Pancreas (tissue), 10 donors: ENCODE data around the gene COA7. TPM values are rescaled to one million over a fixed set of nuclear protein-coding genes. Genes with fewer than 3 reads are reported as not detected.

Source experiments
- ATAC-seq, 4 donors: fragments of 200-7000 bp; cut with Tn5 transposase; one replicate each; pipeline versions ENCODE4 v1.8.0 to v1.9.1; 2020; ENCODE audit warnings: mild to moderate bottlenecking in 4 of 4, moderate library complexity in 4 of 4
- DNase-seq, 6 donors: peaks; one replicate each; pipeline ENCODE4 v3.0.0-alpha.2; 2020
- FAIRE-seq: peaks from 2 replicates; lab custom pipeline; 2012; peaks lifted over from hg19 to GRCh38; lab: Jason Lieb, UNC
- H3K27ac ChIP-seq, 4 donors: fragments of 200-600 bp; sonication (generic); 1 replicate in 3 of 4; 2 replicates in 1 of 4; pipeline versions ENCODE4 v1.5.0 to v1.8.0; 2020
- H3K27me3 ChIP-seq, 4 donors: fragments of 200-600 bp; one replicate each; pipeline ENCODE4 v1.8.0; 2021
- H3K36me3 ChIP-seq, 3 donors: fragments of 200-600 bp; sonication (generic) in 1 of 3; one replicate each; pipeline versions ENCODE4 v1.5.0 to v1.8.0; 2020 to 2021
- H3K4me1 ChIP-seq, 3 donors: fragments of 200-600 bp; one replicate each; pipeline ENCODE4 v1.8.0; 2021
- H3K4me3 ChIP-seq, 4 donors: fragments of 200-600 bp; sonication (generic) in 2 of 4; one replicate each; pipeline versions ENCODE4 v1.5.0 to v1.8.0; 2020 to 2021
- H3K9me3 ChIP-seq, 4 donors: fragments of 200-600 bp; one replicate each; pipeline ENCODE4 v1.8.0; 2021
- CTCF ChIP-seq, 4 donors: fragments of 200-600 bp; sonication (generic) in 3 of 4; IDR thresholded peaks; one replicate each; pipeline versions ENCODE4 v1.5.0 to v1.8.0; 2021; ENCODE audit warnings: antibody characterized with exemption in 4 of 4
- WGBS, 2 donors: extraction: QIAGEN DNeasy Blood & Tissue Kit; methylation state at CpG; one replicate each; pipeline ENCODE4 v1.1.7; 2013; 5-methylcytosine and 5-hydroxymethylcytosine counted together
- intact Hi-C, 3 donors: fragments of 100-400 bp; cut with DNase I; formaldehyde crosslinking; loops; one replicate each; pipeline versions ENCODE4 v1.11.1 to v1.14.2; 2022
- polyA plus RNA-seq, 2 donors: library from polyadenylated mRNA; stranded (reverse); fragments of 200-250 nt; gene quantifications; one replicate each; pipeline ENCODE4 v1.2.3, GENCODE V29; 2013
- total RNA-seq, 6 donors: library from RNA; stranded (reverse); fragmentation: NEBNext Ultra II Directional in 4 of 6; extraction: Animal tissue kit (Norgen Biotek cat#: 25700) in 4 of 6; gene quantifications; one replicate each; pipeline versions ENCODE4 v1.2.1 to v1.2.4, GENCODE V29; 2021 to 2023
- donor health status: healthy with polysubstance abuse.
- donor health status: DM: no; HTN: no; CAD: no; lungs with moderate emphysema.
- donor health status: DM: no; HTN: no; CAD: no.
- donor health status: control.
- donor health status: control.
- donor health status: Bipolar disorder and iron deficiency.
- donor health status: DM: yes; HTN: yes; CAD: no.
- donor health status: DM: no; HTN: no; CAD: no.
- donor health status: DM: no; HTN: no; CAD: no.
- donor health status: DM: yes; HTN: yes; CAD: no.

The COA7 gene
- total and polyA plus RNA-seq, 8 donors, result 2.1 to 18.6 (median 7.8) TPM

- Histone ChIP-seq H3K27ac (no peak overlapping the region), H3K9me3 (no peaks in the 10 kb centered on the region), H3K4me3 (no peak overlapping the region), H3K36me3 (no peaks in the 10 kb centered on the region), H3K4me1 (peaks cover 0 to 4% (median 0%) of the 10 kb centered on the region in 3 donors), H3K27me3 (peaks cover 0 to 5% (median 0%) of the 10 kb centered on the region in 4 donors)
- intact Hi-C loops, result no loop called here
- WGBS, 2 donors, result 52 to 56% methylated on average over 4 of the region's 4 CpGs
- no peak for FAIRE-seq
- ATAC-seq, result no peak
- TF ChIP-seq CTCF (IDR thresholded peaks at IDR 0.05), result no peak
- no peak for DNase-seq
These were observed 62.6 kb downstream of the COA7 start for GRCh38 chr1:52635321-52636089.

Other genes starting within 250 kb of the COA7 start
- 10 to 100 TPM; 17.6 to 40.8 (median 24.1) TPM for gene TUT4, start 145.3 kb downstream of the COA7 start, total RNA-seq
- gene TUT4, start 145.3 kb downstream of the COA7 start, polyA plus RNA-seq, result 10 to 100 TPM; 17.4 to 34.5 TPM
- gene GPX7, start 96.0 kb downstream of the COA7 start, total RNA-seq, result 10 to 100 TPM in 1 of 6 donors, 1 to 10 TPM in 5; 3.4 to 14.6 (median 7.7) TPM
- gene GPX7, start 96.0 kb downstream of the COA7 start, polyA plus RNA-seq, result 10 to 100 TPM in 1 of 2 donors, 1 to 10 TPM in 1; 8.8 to 11.2 TPM
- under 1 TPM in 4 of 6 donors, not detected in 2; 0.28 to 0.66 (median 0.51) TPM for gene SHISAL2A, start 65.2 kb downstream of the COA7 start, total RNA-seq
- under 1 TPM in 1 of 2 donors, not detected in 1; 0.19 TPM for gene SHISAL2A, start 65.2 kb downstream of the COA7 start, polyA plus RNA-seq
- 10 to 100 TPM in 2 of 6 donors, 1 to 10 TPM in 4; 6.8 to 12.9 (median 8.0) TPM for gene ZYG11B, start 28.1 kb upstream of the COA7 start, total RNA-seq
- 1 to 10 TPM; 3.2 to 4.1 TPM for gene ZYG11B, start 28.1 kb upstream of the COA7 start, polyA plus RNA-seq
- not detected for gene ZYG11A, start 144.4 kb upstream of the COA7 start, total RNA-seq
- not detected for gene ZYG11A, start 144.4 kb upstream of the COA7 start, polyA plus RNA-seq
- gene ECHDC2, start 223.4 kb upstream of the COA7 start, total RNA-seq, result 100 to 1,000 TPM in 2 of 6 donors, 10 to 100 TPM in 4; 54.5 to 139 (median 97.8) TPM
- gene ECHDC2, start 223.4 kb upstream of the COA7 start, polyA plus RNA-seq, result 100 to 1,000 TPM; 294 to 504 TPM
- gene SCP2, start 228.9 kb upstream of the COA7 start, total RNA-seq, result 10 to 100 TPM; 45.7 to 83.2 (median 60.4) TPM
- gene SCP2, start 228.9 kb upstream of the COA7 start, polyA plus RNA-seq, result 100 to 1,000 TPM in 1 of 2 donors, 10 to 100 TPM in 1; 73.4 to 110 TPM